GM06990 (cell line): ENCODE measurements around the gene SLC26A8.

Experiments used
- DNase-seq: peaks from one replicate; pipeline ENCODE4 v3.0.0-alpha.2; 2011; ENCODE audit not compliant: insufficient read length; ENCODE audit errors: extremely low read depth
- H3K27me3 ChIP-seq: replicated peaks from 2 replicates; pipeline ENCODE4 v1.6.0; 2011; ENCODE audit warnings: low read length; ENCODE audit not compliant: control insufficient read depth, insufficient read depth
- H3K36me3 ChIP-seq: 2 replicates; pipeline ENCODE4 v1.5.1; 2011; ENCODE audit warnings: low read length; ENCODE audit not compliant: control insufficient read depth, insufficient read depth
- H3K4me3 ChIP-seq: replicated peaks from 2 replicates; pipeline ENCODE4 v1.5.1; 2011; ENCODE audit warnings: low read depth, mild to moderate bottlenecking, control low read depth, low read length
- TF ChIP-seq, protein P1 (sequence below): IDR thresholded peaks from 2 replicates; pipeline ENCODE4 v1.5.1; 2011; ENCODE audit warnings: low read length, control low read depth, mild to moderate bottlenecking, inconsistent platforms; ENCODE audit not compliant: insufficient read depth, poor library complexity, severe bottlenecking

Gene SLC26A8

DNA sequence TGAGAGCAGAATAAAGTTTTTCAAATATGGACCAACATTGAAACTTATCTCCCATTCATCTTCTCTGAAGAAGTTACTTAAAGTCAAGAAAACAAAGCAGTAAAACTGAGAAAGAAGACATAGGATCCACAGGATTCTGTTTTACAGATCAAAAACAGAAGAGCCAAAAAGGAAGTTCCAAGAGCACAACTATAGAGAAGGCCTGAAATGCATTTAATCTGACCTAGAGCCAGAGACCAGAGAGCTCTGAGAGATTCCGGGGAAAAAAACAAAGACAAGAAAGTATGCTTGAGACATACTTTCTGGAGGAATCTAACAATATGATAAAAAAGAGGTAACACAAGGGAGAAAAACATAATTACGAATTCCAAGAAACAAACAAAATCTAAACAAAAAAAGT is 129.7 kb downstream of the SLC26A8 start:
- TF ChIP-seq, protein P1, sequence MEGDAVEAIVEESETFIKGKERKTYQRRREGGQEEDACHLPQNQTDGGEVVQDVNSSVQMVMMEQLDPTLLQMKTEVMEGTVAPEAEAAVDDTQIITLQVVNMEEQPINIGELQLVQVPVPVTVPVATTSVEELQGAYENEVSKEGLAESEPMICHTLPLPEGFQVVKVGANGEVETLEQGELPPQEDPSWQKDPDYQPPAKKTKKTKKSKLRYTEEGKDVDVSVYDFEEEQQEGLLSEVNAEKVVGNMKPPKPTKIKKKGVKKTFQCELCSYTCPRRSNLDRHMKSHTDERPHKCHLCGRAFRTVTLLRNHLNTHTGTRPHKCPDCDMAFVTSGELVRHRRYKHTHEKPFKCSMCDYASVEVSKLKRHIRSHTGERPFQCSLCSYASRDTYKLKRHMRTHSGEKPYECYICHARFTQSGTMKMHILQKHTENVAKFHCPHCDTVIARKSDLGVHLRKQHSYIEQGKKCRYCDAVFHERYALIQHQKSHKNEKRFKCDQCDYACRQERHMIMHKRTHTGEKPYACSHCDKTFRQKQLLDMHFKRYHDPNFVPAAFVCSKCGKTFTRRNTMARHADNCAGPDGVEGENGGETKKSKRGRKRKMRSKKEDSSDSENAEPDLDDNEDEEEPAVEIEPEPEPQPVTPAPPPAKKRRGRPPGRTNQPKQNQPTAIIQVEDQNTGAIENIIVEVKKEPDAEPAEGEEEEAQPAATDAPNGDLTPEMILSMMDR = no peak
- Histone ChIP-seq H3K27me3 (no peaks in the 10 kb centered on the region), H3K4me3 (no peak overlapping the region), H3K36me3 (peaks cover 2% of the 10 kb centered on the region)
- no peak for DNase-seq
